Measurements from ENCODE around the gene ZNF497. TPM values are rescaled to one million over a fixed set of nuclear protein-coding genes. Genes with fewer than 3 reads are reported as not detected.

Gene ZNF497
- total and polyA plus RNA-seq, 2 of the 8 experiments (the other 6 are each of a cell fraction or from before 2014, with no cell fraction given): 0.93 to 1.4 TPM

GRCh38 chr19:58395220-58395978 lies 32.8 kb upstream of the ZNF497 start, which contains the start of gene RNF225 (continued):
- TF ChIP-seq SIN3A (conservative IDR thresholded peaks at IDR 0.05 in 1 of 2, IDR thresholded peaks at IDR 0.05 in 1 of 2; ENCODE audit: low read depth in 1 of 2, low read length in 2 of 2) (0 out of 4 replicates have a peak, but pooled peaks of 1 of the 2 experiments have one; percentile 45), POLR2AphosphoS5 (IDR thresholded peaks at IDR 0.05; ENCODE audit: low read depth, low read length) (peak; percentile 76), SUZ12 (IDR thresholded peaks at IDR 0.05; ENCODE audit: low read length) (0 out of 2 replicates have a peak, but pooled peaks have one; percentile 23), NRF1 (IDR thresholded peaks at IDR 0.05; ENCODE audit: low read depth, low read length) (no peak), ZNF274 (IDR thresholded peaks at IDR 0.05; ENCODE audit: borderline replicate concordance, extremely low read depth, low read length) (no peak), RBBP5 (IDR thresholded peaks at IDR 0.05; ENCODE audit: borderline replicate concordance, low read depth, low read length) (no peak), EZH2 (IDR thresholded peaks at IDR 0.05; ENCODE audit: low read depth, low read length, severe bottlenecking) (no peak), BRCA1 (IDR thresholded peaks at IDR 0.05; ENCODE audit: low read depth, low read length) (no peak)

Measured in H1 (cell line).